DMS153 treated with DMSO at 0.1 percent for 48 hours (cell line): Measurements from ENCODE around the gene SPTBN1.

ENCODE experiments used
- DNase-seq: peaks from one replicate; lab custom pipeline; 2025; ENCODE audit not compliant: unreplicated experiment; lab: John Stamatoyannopoulos, UW

SPTBN1 gene

DNA sequence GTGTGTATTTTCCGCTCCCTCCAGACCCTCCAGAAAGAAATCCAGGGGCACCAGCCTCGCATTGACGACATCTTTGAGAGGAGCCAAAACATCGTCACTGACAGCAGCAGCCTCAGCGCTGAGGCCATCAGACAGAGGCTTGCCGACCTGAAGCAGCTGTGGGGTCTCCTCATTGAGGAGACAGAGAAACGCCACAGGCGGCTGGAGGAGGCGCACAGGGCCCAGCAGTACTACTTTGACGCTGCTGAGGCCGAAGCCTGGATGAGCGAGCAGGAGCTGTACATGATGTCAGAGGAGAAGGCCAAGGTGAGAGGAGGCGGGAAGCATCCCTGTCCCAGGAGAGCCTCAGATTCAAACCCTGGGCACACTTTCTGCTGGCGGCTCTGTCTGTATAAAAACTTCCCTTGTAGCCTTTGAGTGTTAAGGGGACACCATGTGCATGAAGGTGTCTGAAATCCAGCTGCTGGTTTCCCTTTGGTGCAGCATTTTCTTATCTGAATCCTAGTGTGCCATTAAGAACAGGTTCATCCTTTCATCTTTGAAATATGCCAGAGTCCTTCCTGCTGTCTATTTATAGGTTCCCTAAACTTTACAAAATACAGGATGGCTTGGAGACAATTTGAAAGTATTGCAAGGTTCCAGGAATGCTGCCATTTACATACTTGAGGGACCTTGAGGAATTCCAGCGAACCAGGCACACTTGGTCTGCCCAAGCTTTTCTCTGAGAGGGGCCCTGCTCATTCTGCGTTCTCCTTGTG lies 190.2 kb downstream of the SPTBN1 start:
- DNase-seq, result no peak

DNA sequence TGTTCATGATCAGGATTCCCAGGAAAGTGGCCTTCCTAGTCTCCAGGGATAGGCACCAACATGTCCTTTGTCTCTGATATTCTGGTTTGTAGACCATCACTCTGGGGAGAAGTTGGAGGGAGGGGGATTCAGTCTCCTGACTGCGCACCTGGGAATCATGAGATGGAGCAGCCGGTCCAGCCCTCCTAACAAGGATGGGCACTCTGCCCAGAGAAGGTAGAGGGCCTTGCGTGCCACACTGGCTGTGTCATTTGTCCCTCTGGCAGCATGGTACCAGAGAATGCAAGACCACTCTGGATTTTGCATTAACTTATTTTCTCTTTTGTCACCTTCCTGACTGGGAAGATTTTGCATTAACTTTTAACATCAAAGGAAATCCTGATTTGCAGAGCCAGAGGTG lies 192.1 kb downstream of the SPTBN1 start:
- DNase-seq, result no peak

DNA sequence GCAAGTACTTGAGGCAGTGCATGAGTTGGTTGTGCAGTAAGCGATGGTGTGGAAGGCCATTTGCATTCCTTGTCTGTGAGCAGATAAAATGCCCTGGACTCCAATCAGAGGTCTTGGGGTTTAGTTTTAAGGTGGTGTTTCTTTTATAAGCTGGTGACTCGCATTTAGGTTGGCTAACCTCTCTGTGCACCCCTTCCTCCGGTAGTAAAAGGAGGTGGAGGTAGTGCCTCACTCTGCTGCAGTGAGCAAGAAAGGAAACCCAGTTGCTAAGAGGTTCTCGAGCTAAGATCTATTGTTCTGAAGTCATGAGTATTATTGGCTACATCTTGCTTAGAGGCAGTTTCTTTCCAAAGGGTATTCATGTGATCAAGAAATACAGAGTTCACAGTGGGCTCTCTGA lies 193.1 kb downstream of the SPTBN1 start:
- no peak for DNase-seq

DNA sequence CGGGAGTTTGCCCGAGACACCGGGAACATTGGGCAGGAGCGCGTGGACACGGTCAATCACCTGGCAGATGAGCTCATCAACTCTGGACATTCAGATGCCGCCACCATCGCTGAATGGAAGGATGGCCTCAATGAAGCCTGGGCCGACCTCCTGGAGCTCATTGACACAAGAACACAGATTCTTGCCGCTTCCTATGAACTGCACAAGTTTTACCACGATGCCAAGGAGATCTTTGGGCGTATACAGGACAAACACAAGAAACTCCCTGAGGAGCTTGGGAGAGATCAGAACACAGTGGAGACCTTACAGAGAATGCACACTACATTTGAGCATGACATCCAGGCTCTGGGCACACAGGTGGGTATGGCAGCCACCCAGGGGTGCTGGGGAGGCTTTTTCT lies 193.5 kb downstream of the SPTBN1 start:
- no peak for DNase-seq

DNA sequence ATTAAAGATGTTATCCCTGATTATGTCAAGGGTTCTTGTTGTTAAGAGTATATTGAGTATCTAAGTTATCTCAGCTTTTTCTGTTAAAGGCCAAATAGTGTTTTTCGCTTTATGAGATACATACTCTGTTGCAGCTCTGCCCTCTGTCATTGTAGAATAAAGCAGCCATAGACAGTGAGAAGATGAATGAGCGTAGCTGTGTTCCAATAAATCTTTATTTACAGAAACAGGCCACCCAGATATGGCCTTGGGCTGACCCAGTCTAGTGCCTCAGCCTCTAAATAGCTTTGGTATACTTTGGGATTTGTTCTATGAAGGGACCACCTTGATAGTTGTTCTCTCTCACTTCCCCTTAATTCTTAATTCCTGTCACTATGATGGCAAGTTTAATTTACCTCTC lies 194.5 kb downstream of the SPTBN1 start:
- no peak for DNase-seq

DNA sequence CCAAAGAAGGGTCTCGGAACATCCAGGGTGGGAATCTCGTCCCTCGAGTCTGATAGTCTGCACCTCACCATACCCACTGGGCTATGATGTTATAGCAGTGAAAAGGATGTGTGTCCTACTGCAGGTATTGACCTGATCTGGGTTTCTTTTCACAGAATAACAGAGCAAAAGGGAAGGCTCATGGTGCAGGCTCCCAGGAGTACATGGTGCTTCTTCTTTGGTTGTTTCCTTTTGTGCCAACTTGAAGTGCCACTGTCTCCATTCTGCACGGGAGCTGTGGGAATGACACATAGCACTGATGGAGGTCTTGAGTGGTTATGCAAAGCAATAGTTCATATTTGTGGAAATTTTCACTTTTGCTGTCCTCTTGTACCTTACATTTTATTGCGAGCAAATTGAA lies 195.2 kb downstream of the SPTBN1 start:
- DNase-seq, result no peak

DNA sequence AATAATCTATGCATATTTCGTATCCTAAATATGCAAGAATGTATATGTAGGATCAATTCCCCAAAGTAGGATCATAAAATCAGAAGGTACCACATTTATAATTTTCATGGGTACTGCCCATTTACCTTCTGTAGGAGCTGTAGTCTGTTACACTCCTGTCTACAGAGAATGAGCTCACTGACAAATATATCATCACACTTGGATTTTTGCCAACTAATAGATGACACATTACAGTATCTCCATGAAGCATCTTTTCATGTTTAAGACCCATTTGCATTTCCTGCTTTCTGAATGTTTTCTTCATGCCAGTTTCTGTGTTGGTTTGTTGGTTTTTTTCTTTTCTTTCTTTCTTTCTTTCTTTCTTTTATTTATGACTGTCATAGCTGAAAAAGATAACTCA lies 196.4 kb downstream of the SPTBN1 start:
- no peak for DNase-seq

DNA sequence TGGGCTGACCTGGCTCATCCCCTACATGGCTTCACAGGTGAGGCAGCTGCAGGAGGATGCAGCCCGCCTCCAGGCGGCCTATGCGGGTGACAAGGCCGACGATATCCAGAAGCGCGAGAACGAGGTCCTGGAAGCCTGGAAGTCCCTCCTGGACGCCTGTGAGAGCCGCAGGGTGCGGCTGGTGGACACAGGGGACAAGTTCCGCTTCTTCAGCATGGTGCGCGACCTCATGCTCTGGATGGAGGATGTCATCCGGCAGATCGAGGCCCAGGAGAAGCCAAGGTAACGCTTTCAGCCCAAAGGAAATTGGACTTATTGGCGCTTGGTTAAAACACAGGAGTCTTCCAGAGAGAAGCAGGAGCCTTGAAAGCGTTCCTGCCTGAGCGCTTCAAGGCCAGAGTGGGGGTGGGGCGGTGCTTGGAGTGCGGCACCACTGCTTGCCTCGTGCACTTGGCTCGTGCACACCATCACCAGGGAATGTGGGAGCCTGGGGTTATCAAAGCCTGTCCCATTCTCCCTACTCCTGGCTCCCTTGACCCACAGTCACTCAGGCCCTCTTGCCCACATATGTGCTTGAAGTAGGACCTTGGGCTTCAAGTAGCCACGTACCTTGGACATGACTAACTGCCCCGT lies 197.6 kb downstream of the SPTBN1 start:
- no peak for DNase-seq

DNA sequence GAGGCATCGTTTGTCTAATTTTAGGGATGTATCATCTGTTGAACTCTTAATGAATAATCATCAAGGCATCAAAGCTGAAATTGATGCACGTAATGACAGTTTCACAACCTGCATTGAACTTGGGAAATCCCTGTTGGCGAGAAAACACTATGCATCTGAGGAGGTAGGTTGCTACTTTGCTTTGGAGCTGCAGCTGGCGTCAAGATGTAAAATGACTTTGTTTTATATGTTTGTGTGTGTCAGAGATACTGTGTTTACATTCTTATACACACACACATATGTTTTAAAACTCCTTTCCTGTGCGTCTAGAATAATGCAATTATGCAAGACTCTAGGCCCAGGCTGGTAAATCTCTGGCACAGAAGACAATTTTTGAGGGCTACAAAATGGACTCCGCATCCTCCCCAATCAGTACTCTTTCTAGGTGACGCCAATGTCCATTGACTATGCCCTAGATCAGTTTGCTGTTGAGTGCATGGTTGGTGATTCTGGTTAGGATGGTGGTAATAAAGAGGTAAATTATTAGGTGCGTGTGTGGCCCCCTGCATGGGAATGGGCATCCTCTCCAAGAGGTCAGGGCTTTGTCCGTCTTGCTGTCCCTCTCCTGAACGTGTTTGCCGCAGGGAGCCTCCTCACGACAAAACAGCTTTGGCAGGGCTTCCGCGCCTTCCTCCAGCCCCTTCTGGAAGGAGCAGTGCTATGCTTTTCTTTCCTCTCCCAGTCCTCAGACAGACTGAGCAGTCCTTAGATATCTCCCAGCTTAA lies 199.1 kb downstream of the SPTBN1 start:
- no peak for DNase-seq

DNA sequence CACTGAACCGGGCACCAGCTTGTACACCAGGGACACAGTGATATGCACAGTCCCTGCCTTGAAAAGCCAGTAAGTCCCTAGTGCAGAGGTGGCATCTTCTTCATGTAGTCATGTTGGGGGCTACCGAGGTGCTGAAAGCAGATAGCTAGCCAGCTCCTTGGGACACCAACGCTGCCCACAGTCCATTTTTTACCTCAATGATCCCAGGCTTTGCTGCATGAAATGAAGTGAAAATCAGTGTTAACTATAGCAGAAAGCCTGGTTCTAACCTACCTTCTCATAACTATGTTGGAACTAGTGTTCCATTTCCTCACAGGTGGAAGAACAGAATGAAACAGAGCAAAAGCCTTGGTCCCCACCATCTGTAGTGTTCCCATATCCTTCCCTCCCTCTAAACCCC lies 200.7 kb downstream of the SPTBN1 start:
- DNase-seq, result no peak

DNA sequence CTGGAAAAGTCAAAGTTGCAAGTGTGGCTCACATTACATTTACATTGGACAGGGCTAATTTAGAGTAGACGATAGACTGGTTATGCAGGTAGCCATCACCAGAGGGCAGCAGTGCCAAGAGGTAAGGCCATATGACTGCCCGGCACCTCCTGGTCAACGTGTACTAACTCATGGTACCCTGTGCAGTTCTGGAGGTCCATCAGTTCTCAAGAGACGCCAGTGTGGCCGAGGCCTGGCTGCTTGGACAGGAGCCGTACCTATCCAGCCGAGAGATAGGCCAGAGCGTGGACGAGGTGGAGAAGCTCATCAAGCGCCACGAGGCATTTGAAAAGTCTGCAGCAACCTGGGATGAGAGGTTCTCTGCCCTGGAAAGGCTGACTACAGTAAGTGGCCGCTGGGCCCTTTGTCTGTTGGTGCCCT lies 201.5 kb downstream of the SPTBN1 start:
- no peak for DNase-seq

DNA sequence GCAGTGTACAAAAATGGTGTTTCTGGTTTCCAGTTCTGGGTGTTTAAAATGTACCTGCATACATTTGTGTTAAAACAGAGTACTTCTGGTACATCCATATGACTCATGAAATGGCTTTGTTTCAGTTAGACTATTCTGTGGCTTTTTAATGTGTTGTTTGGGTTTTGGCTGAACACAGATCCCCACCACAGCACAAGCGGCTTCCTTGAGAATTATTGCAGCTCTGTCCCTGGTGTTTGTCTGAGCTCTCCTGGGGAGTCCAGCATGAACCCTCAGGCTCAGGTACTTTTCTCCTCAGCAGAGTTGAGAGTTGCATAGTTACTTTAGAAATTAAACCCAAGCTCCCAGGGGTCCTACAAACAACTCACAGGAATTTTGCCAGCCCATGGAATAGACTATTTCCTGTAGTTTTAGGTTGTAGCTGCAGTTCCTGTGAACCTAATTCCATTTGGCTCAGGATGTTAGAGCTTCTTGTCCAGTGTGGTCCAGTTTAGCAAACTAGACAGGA lies 202.5 kb downstream of the SPTBN1 start:
- no peak for DNase-seq

DNA sequence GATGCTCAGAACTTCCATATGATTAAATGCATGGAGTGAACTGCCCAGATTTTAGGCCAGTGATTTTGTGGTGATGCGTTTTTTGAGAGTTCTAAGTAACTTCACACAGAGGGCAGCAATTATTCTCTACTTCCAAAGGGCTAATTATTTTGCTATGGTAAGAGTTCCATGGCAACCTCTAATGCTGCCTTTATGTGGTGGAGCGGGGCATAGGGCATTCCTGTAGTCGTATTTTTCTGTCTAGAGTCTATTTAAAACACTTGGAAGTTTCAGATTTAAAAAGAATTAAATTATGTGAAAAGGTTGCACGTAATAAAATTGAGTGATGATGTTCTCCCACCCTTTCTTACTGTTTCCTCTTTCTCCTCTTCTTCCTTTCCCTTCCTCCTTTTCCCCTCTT lies 203.4 kb downstream of the SPTBN1 start:
- DNase-seq, result no peak

DNA sequence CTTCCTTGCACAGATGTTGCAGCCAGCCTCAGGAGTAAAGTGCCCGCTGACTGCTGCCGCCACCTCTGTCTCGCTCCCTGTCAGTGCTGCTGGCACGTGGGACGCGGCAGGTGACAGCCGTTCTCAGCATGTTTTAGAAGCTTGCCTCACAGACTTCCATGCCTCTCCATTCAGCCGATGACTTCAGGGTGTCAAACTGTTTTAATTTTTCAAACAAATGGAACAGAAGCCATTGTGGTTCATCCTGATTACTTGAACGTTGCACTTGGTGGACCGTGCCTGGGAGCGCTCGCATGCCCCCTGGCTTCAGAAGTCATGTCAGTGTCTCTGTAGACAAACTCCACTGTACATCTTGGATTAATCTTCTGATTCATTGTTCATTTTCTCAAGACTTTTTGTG lies 204.6 kb downstream of the SPTBN1 start:
- no peak for DNase-seq

DNA sequence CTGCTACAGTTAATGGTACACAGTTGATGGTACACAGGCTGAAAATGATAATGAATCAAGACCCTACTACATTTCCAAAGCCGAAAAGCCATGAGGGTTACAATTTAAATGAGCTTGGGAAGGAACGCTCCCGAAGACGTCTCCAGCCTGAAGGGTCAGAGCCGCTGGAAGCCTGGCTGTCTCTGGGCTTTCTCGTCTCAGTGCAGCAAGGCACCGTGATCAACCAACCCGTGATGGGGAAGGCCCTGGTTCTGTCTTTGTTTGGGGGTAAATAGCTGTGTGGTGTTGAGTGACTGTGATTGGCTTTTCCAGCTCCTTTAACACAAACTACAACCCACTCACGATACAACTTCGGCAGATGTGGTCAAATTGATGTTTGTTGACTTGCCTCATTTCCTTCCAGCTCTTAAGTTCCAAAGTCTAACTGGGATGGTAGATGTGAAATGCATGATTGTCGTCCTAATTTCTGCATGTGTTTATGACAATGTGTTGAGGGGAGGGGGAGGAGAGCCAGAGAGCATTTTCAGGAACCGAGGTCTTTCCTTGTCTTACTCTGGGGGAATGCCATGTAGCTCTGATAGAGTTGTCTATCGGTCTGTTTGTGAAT lies 207.4 kb downstream of the SPTBN1 start:
- DNase-seq, result no peak

DNA sequence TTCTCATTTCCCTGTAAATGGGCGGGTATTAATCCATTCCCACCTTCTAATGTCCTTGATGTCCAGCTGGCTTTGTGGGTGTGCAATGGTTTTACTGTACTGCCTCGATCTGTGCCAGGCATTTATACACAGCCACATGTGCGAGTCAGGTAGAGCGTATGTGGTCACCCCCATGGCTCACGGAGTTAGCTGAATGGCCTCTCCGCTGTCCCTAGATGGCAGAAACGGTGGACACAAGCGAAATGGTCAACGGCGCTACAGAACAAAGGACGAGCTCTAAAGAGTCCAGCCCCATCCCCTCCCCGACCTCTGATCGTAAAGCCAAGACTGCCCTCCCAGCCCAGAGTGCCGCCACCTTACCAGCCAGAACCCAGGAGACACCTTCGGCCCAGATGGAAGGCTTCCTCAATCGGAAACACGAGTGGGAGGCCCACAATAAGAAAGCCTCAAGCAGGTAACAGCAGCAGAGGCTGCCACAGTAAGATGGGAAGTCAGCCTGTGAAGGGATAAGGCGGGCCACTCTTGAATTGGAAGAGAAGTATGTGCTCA lies 208.2 kb downstream of the SPTBN1 start:
- no peak for DNase-seq

DNA sequence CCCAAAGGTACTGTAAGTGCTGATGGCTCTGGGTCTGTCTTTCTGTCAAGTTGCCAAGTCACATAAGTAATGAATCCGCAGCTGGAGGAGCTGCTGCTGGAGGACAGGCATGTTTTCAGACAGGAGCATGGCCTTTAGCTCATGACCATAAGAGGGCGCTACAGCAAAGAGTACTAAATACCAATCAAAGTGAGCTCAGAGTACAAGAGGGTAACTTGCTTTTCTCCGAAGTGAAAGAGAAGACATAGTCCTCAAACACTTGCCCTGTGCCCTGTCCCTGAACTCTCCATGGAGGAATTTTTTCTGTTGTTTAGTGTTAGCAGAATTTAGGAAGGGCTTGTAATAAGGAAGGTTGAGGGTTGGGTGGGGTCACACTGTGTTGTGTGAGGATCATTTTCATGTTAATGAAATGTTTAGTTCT lies 209.3 kb downstream of the SPTBN1 start:
- no peak for DNase-seq

DNA sequence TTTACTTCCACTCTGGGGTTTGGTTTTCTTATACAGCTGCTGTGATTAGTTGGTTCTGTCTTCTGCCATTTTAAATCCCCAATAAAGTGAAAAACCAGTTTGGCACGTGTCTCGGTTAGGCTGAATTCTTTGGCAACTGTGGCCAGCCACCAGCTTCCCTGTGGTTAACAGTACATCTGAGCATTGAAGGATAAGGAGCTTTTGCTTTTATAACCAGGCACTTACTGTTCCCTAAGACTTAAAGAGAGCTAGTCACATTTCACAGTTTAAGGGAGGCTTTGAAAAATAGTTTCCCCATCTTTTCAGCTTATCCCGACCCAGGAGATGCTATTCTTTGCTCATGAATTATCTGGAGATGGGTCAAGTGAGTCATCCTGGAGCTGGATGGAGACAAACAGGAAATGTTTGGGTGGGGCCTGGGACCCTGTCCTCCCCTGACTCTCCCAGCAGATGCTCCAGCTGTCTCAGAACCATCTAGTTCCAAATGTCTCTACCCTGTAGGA lies 210.1 kb downstream of the SPTBN1 start:
- no peak for DNase-seq

DNA sequence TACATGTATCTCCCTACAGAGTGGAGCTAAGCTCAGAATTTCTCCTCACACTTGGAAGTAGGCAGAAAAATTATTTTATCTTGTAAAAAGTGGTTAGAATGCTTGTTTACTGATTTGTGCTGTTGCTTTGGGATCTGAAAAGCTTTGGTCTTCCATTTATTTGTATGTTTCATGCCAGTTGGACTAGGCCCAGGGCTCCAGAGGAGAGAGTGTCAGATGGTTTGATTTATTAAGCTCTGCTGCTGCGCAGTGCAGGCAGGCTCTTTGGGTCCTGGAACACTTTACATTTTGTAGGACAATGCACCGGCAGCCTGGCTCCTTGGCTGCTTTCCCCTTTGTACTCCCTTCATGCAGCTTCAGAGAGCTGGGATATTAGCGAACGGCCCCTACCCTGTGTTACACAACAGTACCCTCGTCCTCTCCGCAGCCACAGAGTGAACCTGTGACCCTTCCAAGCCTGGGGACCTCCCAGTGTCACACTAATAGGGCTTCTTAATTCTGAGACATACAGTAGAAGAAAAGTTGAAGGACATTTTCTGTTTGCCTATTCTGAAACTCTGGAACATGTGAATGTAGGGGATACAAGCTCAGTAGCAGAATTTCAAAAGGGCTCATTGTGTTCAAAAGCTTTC lies 210.6 kb downstream of the SPTBN1 start:
- no peak for DNase-seq

DNA sequence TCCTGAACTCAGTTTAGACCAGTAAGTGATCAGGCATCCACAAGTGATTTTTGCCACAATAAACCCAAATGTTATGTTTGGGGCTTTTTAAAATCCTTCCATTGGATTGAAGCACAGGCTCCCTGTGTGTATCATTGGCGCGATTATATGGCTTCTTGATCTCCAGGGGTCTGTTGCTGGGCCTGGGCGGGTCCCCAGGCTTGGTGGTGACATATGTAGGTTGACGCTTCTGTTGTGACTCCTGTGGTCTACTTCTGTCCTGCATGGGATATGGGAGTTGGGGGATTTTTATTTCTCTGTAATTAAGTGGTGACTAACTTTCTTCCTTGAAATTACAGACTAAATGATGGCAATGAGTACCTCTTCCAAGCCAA lies 211.1 kb downstream of the SPTBN1 start:
- DNase-seq, result no peak
